Stimulated activated CD4-positive, alpha-beta T cell treated with anti-CD3 and anti-CD28 coated beads, Interleukin-4, amount 100 ng/mL, for 4 hours (primary cell): ENCODE data around the gene PABPN1.
A peak's percentile ranks its signal among the peaks of the same experiment; 100 is the strongest.
"Not testable (repeated sequence)": the region's sequence is repeated elsewhere in the genome, so short reads cannot be mapped to it uniquely, and the experiment has no call there.

Source experiments
- DNase-seq, 2 experiments: peaks; one replicate each; pipeline ENCODE4 v3.0.0-alpha.2; 2020

PABPN1 gene, protein sequence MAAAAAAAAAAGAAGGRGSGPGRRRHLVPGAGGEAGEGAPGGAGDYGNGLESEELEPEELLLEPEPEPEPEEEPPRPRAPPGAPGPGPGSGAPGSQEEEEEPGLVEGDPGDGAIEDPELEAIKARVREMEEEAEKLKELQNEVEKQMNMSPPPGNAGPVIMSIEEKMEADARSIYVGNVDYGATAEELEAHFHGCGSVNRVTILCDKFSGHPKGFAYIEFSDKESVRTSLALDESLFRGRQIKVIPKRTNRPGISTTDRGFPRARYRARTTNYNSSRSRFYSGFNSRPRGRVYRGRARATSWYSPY

GRCh38 chr14:23320584-23321571 is at the start of gene PABPN1:
TSS of gene PABPN1 (plus strand) at chr14:23321457. CDS start at chr14:23321470, 13 bp downstream.
- DNase-seq: peak; percentile 91 to 99

- DNase-seq: no peak
Observed at GRCh38 chr14:23275412-23275811, 45.8 kb upstream of the PABPN1 start.

DNA sequence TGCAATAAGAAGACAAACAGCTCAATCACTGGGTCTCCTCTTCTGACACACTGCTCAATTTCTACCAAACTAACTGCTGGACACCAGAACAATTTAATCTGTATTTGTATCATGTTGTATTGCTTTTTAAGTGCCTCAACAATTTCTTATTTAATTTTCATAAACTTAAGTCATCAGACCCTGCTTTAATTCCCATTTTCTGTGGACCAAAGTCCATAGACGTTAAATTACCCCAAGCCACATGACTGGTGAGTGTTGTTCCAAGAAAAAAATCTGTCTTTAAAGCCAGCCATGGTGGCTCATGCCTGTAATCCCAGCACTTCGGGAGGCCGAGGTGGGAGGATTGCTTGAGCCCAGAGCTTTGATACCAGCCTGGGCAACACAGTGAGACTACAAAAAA is 44.1 kb upstream of the PABPN1 start:
- DNase-seq: no peak

- DNase-seq: not testable (repeated sequence)
Observed at GRCh38 chr14:23277928-23278327, 43.3 kb upstream of the PABPN1 start.

GRCh38 chr14:23281247-23281646 is 40.0 kb upstream of the PABPN1 start:
- no peak for DNase-seq

GRCh38 chr14:23284654-23285529 is 36.4 kb upstream of the PABPN1 start:
- DNase-seq: no peak

DNA sequence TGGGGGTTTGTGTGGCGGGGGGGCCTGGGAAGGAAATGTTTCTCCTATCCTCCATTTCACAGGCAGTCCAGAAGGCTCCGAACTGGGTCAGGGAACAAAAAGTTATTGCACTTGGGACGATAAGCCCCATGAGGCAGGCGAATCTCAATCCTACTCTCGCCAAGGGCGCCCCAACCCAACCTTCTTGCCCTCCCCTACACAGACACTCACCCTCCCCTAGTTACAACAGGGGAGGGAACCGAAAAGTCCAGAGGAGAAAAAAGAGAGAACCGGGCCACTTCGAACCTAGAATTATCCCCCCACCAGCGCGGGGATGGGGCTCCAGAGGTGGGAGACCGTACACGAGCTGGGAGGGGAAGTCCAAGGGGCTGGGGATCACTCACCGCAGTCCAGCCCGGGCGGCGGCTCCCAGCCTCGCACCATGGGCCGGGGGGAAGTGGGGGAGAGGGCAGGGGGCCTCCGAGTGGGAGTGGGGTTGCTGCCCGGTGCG is 35.7 kb upstream of the PABPN1 start:
- peak in 1 of 2 experiments; percentile 15 for DNase-seq

- DNase-seq: peak; percentile 96 to 97
Observed at GRCh38 chr14:23286020-23286901, 35.0 kb upstream of the PABPN1 start, which contains the start of gene HOMEZ. TSS of gene HOMEZ (minus strand) at chr14:23286132. CDS start at chr14:23285952, 180 bp downstream.

- no peak for DNase-seq
Observed at GRCh38 chr14:23286902-23287479, 34.3 kb upstream of the PABPN1 start.

DNA sequence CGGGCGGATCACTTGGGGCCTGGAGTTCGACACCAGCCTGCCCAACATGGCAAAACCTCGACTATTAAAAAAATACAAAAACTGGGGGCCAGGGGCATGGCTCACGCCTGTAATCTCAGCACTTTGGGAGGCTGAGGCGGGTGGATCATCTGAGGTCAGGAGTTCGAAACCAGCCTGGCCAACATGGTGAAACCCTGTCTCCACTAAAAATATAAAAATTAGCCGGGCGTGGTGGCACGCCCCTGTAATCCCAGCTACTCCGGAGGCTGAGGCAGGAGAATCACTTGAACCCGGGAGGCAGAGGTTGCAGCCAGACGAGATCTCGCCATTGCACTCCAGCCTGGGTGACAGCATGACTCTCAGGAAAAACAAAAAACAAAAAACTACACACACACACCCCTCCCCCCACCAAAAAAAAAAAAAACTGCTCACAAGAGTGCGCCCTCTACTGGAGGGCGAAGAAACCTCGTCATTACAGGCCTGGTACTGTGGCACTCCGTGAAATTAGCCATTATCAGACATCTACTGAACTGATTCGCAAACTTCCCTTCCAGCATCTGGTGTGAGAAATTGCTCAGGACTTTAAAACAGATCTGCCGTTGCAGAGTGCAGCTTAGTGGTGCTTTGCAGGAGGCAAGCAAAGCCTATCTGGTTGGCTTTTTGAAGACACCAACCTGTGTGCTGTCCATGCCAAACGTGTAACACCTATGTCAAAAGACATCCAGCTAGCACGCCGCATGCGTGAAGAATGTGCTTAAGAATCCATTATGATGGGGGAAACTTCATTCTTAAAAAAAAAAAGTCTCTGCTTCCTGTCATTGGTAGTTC is 26.3 kb upstream of the PABPN1 start:
- DNase-seq: peak; percentile 36 to 45

- DNase-seq: no peak
Observed at GRCh38 chr14:23296012-23296777, 25.1 kb upstream of the PABPN1 start.

DNA sequence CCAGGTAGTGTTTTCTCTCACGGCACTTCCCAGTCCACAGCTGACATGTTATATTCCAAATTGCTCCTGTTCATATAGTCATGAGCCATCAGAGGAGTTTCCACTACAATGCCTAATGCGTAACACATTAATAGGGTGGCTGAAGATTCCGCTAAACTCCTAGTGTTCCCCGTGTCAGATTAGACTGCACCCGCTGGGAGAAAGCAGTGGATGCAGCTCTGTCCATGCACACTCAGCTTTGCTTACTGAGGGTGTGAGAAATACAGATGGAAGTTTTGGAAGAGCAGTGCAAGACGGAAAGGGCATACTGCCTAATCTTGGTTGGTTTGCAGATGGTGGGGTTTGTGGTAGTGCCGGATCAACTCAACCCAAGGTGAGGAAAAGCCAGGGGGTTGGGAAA is 24.2 kb upstream of the PABPN1 start:
- no peak for DNase-seq

DNA sequence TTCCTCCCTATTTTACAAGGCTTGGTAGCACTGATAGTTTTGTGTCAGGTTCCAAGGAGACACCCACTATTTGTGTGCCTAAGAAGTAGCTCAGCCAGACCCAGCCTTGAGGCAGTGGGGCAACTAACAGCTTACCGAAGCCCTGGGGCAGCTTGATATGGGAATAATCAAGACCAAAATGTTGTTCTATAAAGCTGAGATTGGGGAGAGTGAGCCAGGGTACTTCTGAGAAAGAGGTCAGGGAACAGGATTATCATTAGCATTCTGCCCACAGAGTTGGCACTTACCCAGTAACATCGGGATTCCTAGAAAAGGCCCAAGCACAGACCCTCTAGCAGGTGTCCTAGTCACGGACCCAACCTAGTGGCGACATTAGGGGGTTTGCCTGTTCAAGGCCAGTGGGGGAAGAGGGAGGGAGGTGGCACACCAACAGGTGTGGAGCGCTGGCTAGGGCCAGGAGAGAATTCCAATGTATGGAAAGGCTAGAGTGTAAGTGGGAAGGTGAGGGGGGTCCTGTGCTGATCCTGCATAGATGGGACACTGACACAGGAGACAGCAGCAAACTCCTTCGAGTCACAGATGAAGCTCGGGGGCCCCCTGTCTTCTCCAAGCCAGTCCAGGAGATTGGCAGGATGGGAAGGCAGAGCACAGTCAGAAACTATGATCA is 23.5 kb upstream of the PABPN1 start:
- DNase-seq: no peak

DNA sequence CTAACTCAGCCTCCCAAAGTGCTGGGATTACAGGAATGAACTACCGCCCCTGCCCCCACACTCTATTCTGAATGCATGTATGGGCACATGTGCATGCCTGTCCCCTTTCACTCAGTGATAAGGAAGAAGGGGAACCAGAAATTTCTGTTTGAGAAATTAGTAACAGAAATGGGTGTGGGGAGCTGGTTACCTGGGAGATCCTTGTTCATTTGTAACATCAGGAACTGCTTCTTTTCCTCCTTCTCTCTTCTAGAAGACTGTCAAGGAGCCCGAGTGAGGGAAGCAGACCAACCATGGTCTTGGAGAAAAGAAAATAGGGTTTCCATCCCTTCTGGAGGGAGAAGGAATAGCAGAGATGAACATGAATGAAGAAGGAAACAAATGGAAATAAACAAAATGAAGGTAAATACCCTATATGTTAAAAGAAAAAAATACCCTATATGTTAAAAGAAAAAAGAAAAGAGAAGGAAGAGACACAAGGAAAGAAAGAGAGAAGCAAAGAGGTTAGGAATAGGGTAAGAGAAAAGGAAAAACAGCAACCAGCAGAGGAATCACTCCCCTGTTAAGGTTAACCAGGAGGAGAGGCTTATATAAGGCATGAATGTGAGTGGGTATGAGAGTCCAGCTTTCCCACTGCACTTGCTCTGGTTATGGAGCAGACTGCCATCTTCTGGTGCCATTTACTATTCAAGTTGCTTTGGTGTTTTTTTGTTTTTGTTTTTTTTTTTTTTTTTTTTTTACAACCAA is 21.9 kb upstream of the PABPN1 start:
- DNase-seq: no peak

GRCh38 chr14:23299986-23300686 is 21.1 kb upstream of the PABPN1 start:
- DNase-seq: no peak

GRCh38 chr14:23300687-23301223 is 20.5 kb upstream of the PABPN1 start:
- peak in 1 of 2 experiments; percentile 23 for DNase-seq
